Stimulated activated naive CD8-positive, alpha-beta T cell treated with anti-CD3 and anti-CD28 coated beads, Interleukin-15, amount 100 ng/mL, for 72 hours (primary cell): ENCODE data around the gene FAM111B.

Experiments
- ATAC-seq: fragments of 150-1000 bp; cut with Tn5 transposase; 2 replicates; pipeline ENCODE4 v1.10.0; 2021; ENCODE audit warnings: mild to moderate bottlenecking, moderate library complexity
- DNase-seq, 2 donors: peaks; one replicate each; pipeline ENCODE4 v3.0.0; 2021 to 2022
- H3K27ac Mint-ChIP-seq, 2 donors: one replicate each; pipeline ENCODE4 v1.8.0; 2022; ENCODE audit warnings: mild to moderate bottlenecking in 2 of 2, mixed read lengths in 2 of 2, moderate library complexity in 2 of 2
- H3K27me3 Mint-ChIP-seq: one replicate; pipeline ENCODE4 v1.8.0; 2022; ENCODE audit warnings: mixed read lengths
- H3K4me1 Mint-ChIP-seq: one replicate; pipeline ENCODE4 v1.8.0; 2022; ENCODE audit warnings: mild to moderate bottlenecking, mixed read lengths
- H3K4me3 Mint-ChIP-seq, 2 donors: one replicate each; pipeline ENCODE4 v1.8.0; 2022; ENCODE audit warnings: mild to moderate bottlenecking in 2 of 2, mixed read lengths in 2 of 2, moderate library complexity in 1 of 2
- H3K9me3 Mint-ChIP-seq, 2 donors: one replicate each; pipeline ENCODE4 v1.8.0; 2022; ENCODE audit warnings: mixed read lengths in 2 of 2

FAM111B gene

GRCh38 chr11:59141191-59141590, 34.2 kb downstream of the FAM111B start:
- Mint-ChIP-seq H3K4me1 (peaks cover 41% of the 10 kb centered on the region), H3K27ac (no peak overlapping the region), H3K4me3 (no peak overlapping the region)

DNA sequence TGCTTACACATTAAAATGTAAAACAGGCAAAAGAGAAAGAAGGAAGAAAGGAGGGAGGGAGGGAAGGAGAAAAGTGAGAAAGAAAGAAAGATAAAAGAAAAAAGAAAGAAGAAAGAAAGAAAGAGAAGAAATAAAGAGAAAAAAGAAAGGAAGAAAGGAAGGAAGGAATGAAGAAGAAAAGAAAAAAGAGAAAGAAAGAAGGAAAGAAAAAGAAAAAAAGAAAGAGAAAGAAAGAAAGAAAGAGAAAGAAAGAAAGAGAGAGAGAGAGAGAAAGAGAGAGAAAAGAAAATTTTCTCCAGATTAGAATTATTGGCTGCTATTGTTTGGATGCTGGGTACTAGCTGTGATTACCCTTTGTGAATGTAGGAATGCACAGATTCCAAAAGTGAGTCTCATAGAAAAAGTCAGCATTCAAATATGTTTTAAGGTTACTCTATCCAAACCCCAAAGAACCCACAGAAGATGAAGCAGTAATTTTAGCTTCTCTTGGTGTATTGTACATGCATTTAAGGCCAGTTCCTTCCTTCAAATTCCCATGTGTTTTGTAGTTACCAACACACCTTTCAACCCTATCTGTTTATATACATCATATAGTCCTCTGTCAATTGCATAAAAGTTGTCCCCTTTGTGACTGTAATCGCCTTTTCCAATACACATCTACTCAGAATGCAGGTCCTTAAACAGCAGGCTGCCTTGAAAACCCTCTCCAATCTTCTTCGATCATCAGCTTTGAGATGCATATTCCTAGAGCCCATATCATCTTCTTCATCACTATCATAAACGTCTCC, 34.8 kb downstream of the FAM111B start:
- no peak for DNase-seq
- Mint-ChIP-seq H3K4me3 (peak overlapping the region; percentile 86 to 95), H3K27ac (peak overlapping the region; percentile 97 to 98), H3K9me3 (no peaks in the 10 kb centered on the region), H3K27me3 (no peaks in the 10 kb centered on the region), H3K4me1 (peaks cover 46% of the 10 kb centered on the region)
- peak; percentile 1 for ATAC-seq

More at GRCh38 chr11:59141191-59141590, 34.2 kb downstream of the FAM111B start:
- no peak for DNase-seq
- no peaks in the 10 kb centered on the region for H3K27me3 Mint-ChIP-seq
- ATAC-seq = no peak
- no peaks in the 10 kb centered on the region for H3K9me3 Mint-ChIP-seq

DNA sequence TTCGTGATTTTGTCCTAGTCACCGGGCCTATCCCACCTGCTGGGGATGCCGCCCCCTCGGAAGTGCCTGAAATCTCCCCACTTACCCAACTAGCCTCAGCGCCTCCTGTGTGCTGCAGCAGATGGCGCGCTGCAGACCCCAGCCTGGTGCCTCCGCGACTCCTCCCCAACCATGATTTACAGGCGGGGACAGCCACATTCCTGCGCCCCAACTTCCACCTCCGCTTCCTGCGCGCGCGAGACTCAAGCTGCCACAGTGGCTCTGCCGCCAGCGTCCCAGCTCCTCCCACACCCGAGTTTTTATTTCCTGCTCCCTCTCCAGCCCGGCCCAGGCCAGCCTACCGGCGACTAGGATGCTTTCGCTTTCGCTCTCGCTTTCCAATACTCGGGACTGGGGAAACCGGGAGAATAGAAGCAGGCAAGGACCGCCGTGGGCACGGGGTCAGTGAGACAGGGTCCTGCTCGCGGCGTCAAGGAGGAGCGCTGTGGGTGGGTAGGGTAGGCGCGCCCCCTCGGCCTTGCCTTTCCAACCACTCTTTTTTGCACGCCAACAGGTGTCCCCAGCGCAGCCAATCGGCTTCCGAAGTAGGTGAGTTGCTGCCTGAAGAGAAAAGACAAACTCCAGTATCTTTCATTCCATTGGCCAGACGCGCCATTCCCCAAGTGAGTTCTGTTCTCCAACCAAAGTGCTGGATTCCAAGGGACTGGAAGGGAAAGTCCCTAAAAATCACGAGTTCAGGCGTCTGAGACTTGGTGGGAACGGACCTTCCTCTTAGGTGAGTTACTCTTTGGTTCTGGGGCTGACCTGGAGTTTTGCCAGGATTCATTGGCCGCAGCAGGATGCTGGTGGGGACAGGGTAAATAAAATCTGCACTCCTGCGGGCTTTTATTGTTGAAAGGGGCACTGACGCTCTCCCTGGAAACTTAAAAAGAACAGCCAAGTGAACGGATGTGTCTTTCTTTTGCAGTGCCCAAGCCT, 35.8 kb downstream of the FAM111B start, which contains the start of gene FAM111A:
FAM111A (plus strand) TSS at position 327 of the 978 bp plus-strand sequence. CDS start 6,017 bp downstream, outside the sequence.
- ATAC-seq = peak; percentile 80
- peaks cover 56% of the 10 kb centered on the region for H3K4me1 Mint-ChIP-seq
- no peaks in the 10 kb centered on the region for H3K9me3 Mint-ChIP-seq
- H3K27ac Mint-ChIP-seq = peak within 1 kb of the TSS; percentile 97 to 98
- DNase-seq = peak; percentile 79 to 83
- H3K27me3 Mint-ChIP-seq = no peaks in the 10 kb centered on the region
- peak within 1 kb of the TSS; percentile 86 to 95 for H3K4me3 Mint-ChIP-seq

GRCh38 chr11:59144096-59144495, 37.1 kb downstream of the FAM111B start:
- Mint-ChIP-seq H3K9me3 (no peaks in the 10 kb centered on the region), H3K27me3 (no peaks in the 10 kb centered on the region), H3K27ac (peak overlapping the region; percentile 13 to 94), H3K4me3 (peak overlapping the region; percentile 86 to 95), H3K4me1 (peaks cover 66% of the 10 kb centered on the region)
- DNase-seq = no peak
- no peak for ATAC-seq

DNA sequence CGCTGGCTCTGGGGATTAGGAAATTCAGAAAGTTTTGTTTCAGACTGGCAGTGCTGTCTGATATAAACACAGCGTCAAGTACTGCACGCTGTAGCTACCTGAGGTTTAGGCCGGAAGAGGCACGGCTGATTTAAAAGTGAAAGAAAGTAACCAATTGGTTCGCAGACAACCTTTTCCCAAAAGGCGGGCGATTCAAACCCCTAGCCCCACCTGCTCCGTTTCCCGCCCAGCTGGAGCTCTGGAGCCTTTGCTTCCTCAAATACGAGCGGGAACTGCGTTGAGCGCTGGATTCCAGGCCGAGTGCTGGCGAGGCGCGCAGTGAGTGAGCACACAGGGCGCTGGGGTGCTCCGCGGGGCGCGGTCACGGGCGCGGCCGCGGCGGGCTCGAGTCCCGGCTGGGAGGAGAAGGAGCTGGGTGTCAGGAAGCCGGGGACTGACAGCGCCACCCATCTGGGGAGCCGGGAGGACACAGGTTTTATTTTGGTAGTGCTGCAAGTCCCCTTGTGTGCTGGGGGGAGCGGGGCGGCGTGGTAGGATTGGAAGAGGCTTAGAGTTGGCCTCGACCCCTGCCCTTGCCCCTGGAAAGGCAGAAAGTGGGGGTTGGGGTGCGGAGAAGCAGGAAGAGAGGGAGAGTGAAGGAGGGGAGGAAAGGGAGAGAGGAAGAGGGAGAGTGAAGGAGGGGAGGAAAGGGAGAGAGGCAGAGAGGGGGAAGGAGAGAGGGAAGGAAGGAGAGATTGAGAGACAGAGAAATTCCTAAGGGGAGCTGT, 37.7 kb downstream of the FAM111B start:
- H3K27ac Mint-ChIP-seq = peak overlapping the region; percentile 82 to 94
- peak; percentile 80 for ATAC-seq
- peaks cover 69% of the 10 kb centered on the region for H3K4me1 Mint-ChIP-seq
- peak overlapping the region; percentile 86 to 95 for H3K4me3 Mint-ChIP-seq
- H3K9me3 Mint-ChIP-seq = no peaks in the 10 kb centered on the region
- peak; percentile 71 to 81 for DNase-seq
- no peaks in the 10 kb centered on the region for H3K27me3 Mint-ChIP-seq

DNA sequence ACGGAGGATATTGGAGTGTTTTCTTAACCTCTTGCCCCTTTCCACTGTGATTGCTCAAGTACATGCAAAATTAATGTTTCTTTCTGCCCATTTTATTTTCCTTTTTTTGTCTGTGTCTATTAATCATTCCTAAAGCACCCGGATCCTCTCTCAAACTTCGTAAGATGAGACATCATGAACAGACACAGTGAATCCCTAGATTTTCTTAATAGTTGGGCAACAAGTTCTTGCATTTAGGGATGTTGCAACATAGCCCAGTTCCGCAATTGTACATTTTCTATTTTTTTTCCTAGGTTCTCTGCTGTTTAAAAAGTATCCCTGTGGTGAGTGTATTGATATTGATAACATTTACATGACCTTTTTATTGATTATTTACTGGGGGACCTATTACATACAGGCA, 38.5 kb downstream of the FAM111B start:
- DNase-seq (no peak), ATAC-seq (no peak)
- peaks cover 69% of the 10 kb centered on the region for H3K4me1 Mint-ChIP-seq
- H3K4me3 Mint-ChIP-seq = peak overlapping the region; percentile 86 to 95
- no peaks in the 10 kb centered on the region for H3K9me3 Mint-ChIP-seq
- H3K27ac Mint-ChIP-seq = peak overlapping the region in 1 of 2 donors; percentile 82
- no peaks in the 10 kb centered on the region for H3K27me3 Mint-ChIP-seq

GRCh38 chr11:59151761-59152160, 44.7 kb downstream of the FAM111B start:
- peak; percentile 68 for ATAC-seq
- peaks cover 41% of the 10 kb centered on the region for H3K4me1 Mint-ChIP-seq
- peaks cover 0 to 3% of the 10 kb centered on the region in 2 donors for H3K9me3 Mint-ChIP-seq
- peak overlapping the region; percentile 20 to 34 for H3K27ac Mint-ChIP-seq
- no peak for DNase-seq
- no peaks in the 10 kb centered on the region for H3K27me3 Mint-ChIP-seq
- peak overlapping the region; percentile 35 to 82 for H3K4me3 Mint-ChIP-seq

- H3K4me1 Mint-ChIP-seq = peaks cover 35% of the 10 kb centered on the region
- peak overlapping the region in 1 of 2 donors; percentile 84 for H3K27ac Mint-ChIP-seq
- peak in 1 of 2 donors; percentile 41 for DNase-seq
- H3K27me3 Mint-ChIP-seq = no peaks in the 10 kb centered on the region
- ATAC-seq = peak; percentile 96
- peak overlapping the region; percentile 35 to 82 for H3K4me3 Mint-ChIP-seq
- peaks cover 0 to 3% of the 10 kb centered on the region in 2 donors for H3K9me3 Mint-ChIP-seq
Observed at GRCh38 chr11:59152312-59152951, 45.4 kb downstream of the FAM111B start.

DNA sequence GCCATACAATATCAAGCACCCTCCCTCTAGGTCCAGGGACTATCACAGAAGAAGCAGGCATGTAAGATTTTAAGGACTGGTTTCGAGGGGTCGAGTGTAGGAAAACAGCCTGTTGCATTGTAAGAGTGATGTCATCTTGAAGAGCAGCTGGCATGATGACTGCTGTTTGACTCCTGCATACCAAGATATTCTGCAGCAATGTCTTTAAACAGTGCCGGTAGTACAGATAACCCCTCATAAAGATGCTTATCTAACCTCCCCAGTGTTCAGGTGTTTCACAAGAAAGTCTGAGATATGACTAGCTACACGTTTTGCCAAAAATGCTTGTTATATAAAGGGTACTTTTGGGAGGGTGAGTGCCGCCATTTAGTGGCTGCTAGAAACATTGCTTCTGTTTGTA, 47.6 kb downstream of the FAM111B start:
- H3K4me1 Mint-ChIP-seq = peaks cover 26% of the 10 kb centered on the region
- H3K27me3 Mint-ChIP-seq = no peaks in the 10 kb centered on the region
- H3K4me3 Mint-ChIP-seq = no peak overlapping the region
- peaks cover 0 to 3% of the 10 kb centered on the region in 2 donors for H3K9me3 Mint-ChIP-seq
- ATAC-seq = no peak
- H3K27ac Mint-ChIP-seq = no peak overlapping the region
- no peak for DNase-seq

GRCh38 chr11:59157433-59157832, 50.4 kb downstream of the FAM111B start:
- ATAC-seq (no peak), DNase-seq (no peak)
- Mint-ChIP-seq H3K27me3 (peaks cover 13% of the 10 kb centered on the region), H3K4me1 (peaks cover 14% of the 10 kb centered on the region), H3K27ac (no peak overlapping the region), H3K9me3 (peaks cover 0 to 3% of the 10 kb centered on the region in 2 donors), H3K4me3 (no peak overlapping the region)

GRCh38 chr11:59158206-59159068, 51.4 kb downstream of the FAM111B start:
- DNase-seq (peak; percentile 52 to 61), ATAC-seq (peak; percentile 92)
- no peak overlapping the region for H3K27ac Mint-ChIP-seq
- H3K4me1 Mint-ChIP-seq = peaks cover 9% of the 10 kb centered on the region
- no peaks in the 10 kb centered on the region for H3K9me3 Mint-ChIP-seq
- H3K4me3 Mint-ChIP-seq = no peak overlapping the region
- H3K27me3 Mint-ChIP-seq = peaks cover 23% of the 10 kb centered on the region

DNA sequence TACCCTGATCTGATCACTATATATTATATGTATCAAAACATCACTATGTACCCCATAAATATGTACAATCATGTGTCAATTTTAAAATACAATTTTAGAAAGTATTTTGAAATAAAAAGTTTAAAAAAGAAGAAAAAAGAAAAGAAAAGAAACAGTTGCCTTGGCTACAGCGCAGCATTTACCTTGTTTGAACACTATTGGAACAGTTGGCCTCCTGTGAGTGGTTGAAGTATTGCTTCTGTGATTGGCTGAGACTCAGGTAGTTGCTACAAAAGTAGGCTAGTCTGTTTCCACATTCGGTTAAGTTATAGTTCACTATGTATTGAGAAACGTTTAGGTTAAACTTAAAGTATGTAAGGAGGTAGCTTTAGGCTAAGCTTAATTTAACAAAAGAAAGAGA, 57.0 kb downstream of the FAM111B start:
- Mint-ChIP-seq H3K27me3 (peaks cover 23% of the 10 kb centered on the region), H3K27ac (no peak overlapping the region), H3K9me3 (no peaks in the 10 kb centered on the region), H3K4me1 (no peaks in the 10 kb centered on the region), H3K4me3 (no peak overlapping the region)
- ATAC-seq (no peak), DNase-seq (no peak)

DNA sequence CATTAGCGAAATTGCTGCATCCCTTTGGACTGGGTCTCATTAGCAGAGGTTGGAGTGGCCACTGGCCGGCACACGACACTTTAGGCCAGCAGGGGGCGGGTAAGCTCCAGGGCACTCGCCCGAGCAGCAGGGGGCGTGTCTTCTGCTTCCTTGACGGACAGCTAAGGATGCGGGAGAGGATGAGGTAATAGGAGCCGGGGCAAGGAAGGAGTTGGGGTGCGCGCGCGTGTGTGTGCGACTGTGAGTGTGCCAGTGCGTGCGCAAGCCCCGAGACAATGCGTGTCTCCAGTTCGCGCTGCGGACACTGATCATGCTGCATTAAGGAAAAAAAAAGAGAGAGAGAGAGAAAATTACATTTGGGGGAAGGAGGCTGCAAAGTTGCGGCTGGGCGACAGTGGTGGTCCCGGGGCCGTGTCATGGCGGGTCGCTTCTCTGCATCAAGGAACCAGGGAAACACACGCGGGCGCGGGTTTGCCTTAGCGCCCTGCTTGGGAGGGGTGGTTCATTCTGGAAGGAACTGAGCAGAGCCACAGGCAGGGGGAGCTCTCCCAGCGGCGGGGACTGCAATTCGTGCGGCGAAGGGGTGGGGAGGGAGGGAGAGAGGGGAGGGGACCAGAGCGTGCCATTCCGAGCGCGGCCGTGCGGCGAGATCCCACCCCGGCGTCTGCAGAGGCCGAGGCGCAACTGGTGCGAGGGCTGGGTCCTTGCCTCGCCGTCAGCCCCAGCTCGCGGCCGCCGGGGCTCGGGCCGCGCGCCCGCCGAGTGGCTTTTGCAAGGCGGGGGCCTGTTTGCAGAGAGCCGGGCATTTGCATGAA, 64.7 kb downstream of the FAM111B start, which contains the start of gene DTX4:
DTX4 (plus strand) TSS at position 625 of the 815 bp plus-strand sequence. CDS start 464 bp downstream, outside the sequence.
- Mint-ChIP-seq H3K4me1 (peaks cover 18% of the 10 kb centered on the region), H3K4me3 (peak within 1 kb of the TSS; percentile 81)

More for the DNA sequence above, 64.7 kb downstream of the FAM111B start, which contains the start of gene DTX4:
- peak; percentile 91 for ATAC-seq
- peak; percentile 84 to 89 for DNase-seq
- Mint-ChIP-seq H3K9me3 (no peaks in the 10 kb centered on the region), H3K27ac (peak within 1 kb of the TSS in 1 of 2 donors; percentile 51), H3K27me3 (peaks cover 37% of the 10 kb centered on the region)
